ENCODE measurements around the gene TMEM150B.

- TF ChIP-seq, protein P1, sequence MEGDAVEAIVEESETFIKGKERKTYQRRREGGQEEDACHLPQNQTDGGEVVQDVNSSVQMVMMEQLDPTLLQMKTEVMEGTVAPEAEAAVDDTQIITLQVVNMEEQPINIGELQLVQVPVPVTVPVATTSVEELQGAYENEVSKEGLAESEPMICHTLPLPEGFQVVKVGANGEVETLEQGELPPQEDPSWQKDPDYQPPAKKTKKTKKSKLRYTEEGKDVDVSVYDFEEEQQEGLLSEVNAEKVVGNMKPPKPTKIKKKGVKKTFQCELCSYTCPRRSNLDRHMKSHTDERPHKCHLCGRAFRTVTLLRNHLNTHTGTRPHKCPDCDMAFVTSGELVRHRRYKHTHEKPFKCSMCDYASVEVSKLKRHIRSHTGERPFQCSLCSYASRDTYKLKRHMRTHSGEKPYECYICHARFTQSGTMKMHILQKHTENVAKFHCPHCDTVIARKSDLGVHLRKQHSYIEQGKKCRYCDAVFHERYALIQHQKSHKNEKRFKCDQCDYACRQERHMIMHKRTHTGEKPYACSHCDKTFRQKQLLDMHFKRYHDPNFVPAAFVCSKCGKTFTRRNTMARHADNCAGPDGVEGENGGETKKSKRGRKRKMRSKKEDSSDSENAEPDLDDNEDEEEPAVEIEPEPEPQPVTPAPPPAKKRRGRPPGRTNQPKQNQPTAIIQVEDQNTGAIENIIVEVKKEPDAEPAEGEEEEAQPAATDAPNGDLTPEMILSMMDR (IDR thresholded peaks at IDR 0.05; ENCODE audit: insufficient read depth, low read length, poor library complexity, severe bottlenecking) = no peak
- no peak for TF ChIP-seq EZH2phosphoT487 (conservative IDR thresholded peaks at IDR 0.05; ENCODE audit: low read length)
These were observed 20.2 kb downstream of the TMEM150B start for GRCh38 chr19:55304980-55305379.

Measured in SU-DHL-6 (cell line).